Effector memory CD8-positive, alpha-beta T cell (primary cell): ENCODE results near the gene MOGAT3.

ENCODE experiments used
- ATAC-seq: fragments of 150-1000 bp; cut with Tn5 transposase; replicated peaks from 2 replicates; pipeline ENCODE4 v1.10.0; 2021; ENCODE audit warnings: mild to moderate bottlenecking, moderate library complexity
- DNase-seq, 3 experiments: peaks; one replicate each; pipeline ENCODE4 v3.0.0; 2021
- H3K27ac Mint-ChIP-seq, 2 donors: one replicate each; pipeline ENCODE4 v1.8.0; 2022; ENCODE audit warnings: mild to moderate bottlenecking in 2 of 2, mixed read lengths in 2 of 2, moderate library complexity in 2 of 2
- H3K27me3 Mint-ChIP-seq, 2 donors: one replicate each; pipeline ENCODE4 v1.8.0; 2022; ENCODE audit warnings: mixed read lengths in 2 of 2
- H3K36me3 Mint-ChIP-seq: one replicate; pipeline ENCODE4 v1.8.0; 2022; ENCODE audit warnings: mild to moderate bottlenecking, moderate library complexity, mixed read lengths; ENCODE audit not compliant: insufficient read depth
- H3K4me1 Mint-ChIP-seq, 2 donors: one replicate each; pipeline ENCODE4 v1.8.0; 2022; ENCODE audit warnings: low read depth in 2 of 2, mixed read lengths in 2 of 2
- H3K4me3 Mint-ChIP-seq, 2 donors: one replicate each; pipeline ENCODE4 v1.8.0; 2022; ENCODE audit warnings: mild to moderate bottlenecking in 2 of 2, mixed read lengths in 2 of 2, moderate library complexity in 2 of 2
- H3K9me3 Mint-ChIP-seq, 2 donors: one replicate each; pipeline ENCODE4 v1.8.0; 2022; ENCODE audit warnings: mixed read lengths in 2 of 2
- total RNA-seq, 9 experiments: gene quantifications; one replicate each; lab custom pipeline; 2026; lab: John Stamatoyannopoulos, UW

MOGAT3 gene
- 0 to 0.11 (median 0) reads per million in 9 experiments for total RNA-seq

- Mint-ChIP-seq H3K4me1 (peaks cover 0 to 7% of the 10 kb centered on the region in 2 donors), H3K27me3 (peaks cover 34 to 51% of the 10 kb centered on the region in 2 donors), H3K27ac (no peak within 1 kb of the TSS), H3K4me3 (peak within 1 kb of the TSS; percentile 32 to 63), H3K36me3 (no peaks in the 10 kb centered on the region), H3K9me3 (no peaks in the 10 kb centered on the region)
- ATAC-seq, result no peak
- DNase-seq, result no peak
These were observed at the start of gene MOGAT3 for GRCh38 chr7:101200862-101201599. TSS of gene MOGAT3 (minus strand) at chr7:101201036. CDS start at chr7:101200854, 182 bp downstream.

- peaks cover 23 to 26% of the 10 kb centered on the region in 2 donors for H3K4me1 Mint-ChIP-seq
- H3K9me3 Mint-ChIP-seq, result no peaks in the 10 kb centered on the region
- no peak overlapping the region for H3K27ac Mint-ChIP-seq
- peaks cover 0 to 10% of the 10 kb centered on the region in 2 donors for H3K27me3 Mint-ChIP-seq
- no peak for ATAC-seq
- peaks cover 34% of the 10 kb centered on the region for H3K36me3 Mint-ChIP-seq
- no peak for DNase-seq
- peak overlapping the region; percentile 97 to 99 for H3K4me3 Mint-ChIP-seq
These were observed 49.5 kb upstream of the MOGAT3 start for GRCh38 chr7:101250324-101250723.

GRCh38 chr7:101248276-101248675 lies 47.4 kb upstream of the MOGAT3 start:
- Mint-ChIP-seq H3K27ac (peak overlapping the region in 1 of 2 donors; percentile 26), H3K4me3 (no peak overlapping the region), H3K27me3 (no peaks in the 10 kb centered on the region), H3K36me3 (peaks cover 47% of the 10 kb centered on the region), H3K9me3 (no peaks in the 10 kb centered on the region), H3K4me1 (peaks cover 37 to 38% of the 10 kb centered on the region in 2 donors)
- DNase-seq (no peak), ATAC-seq (no peak)

GRCh38 chr7:101245147-101245668 lies 44.4 kb upstream of the MOGAT3 start:
- Mint-ChIP-seq H3K4me1 (peaks cover 24 to 35% of the 10 kb centered on the region in 2 donors), H3K36me3 (peaks cover 34% of the 10 kb centered on the region), H3K4me3 (peak overlapping the region; percentile 91 to 93), H3K27me3 (no peaks in the 10 kb centered on the region), H3K27ac (peak overlapping the region; percentile 91 to 99), H3K9me3 (no peaks in the 10 kb centered on the region)
- DNase-seq (no peak), ATAC-seq (no peak)

GRCh38 chr7:101244375-101245146 lies 43.7 kb upstream of the MOGAT3 start, which contains the start of gene FIS1:
TSS of gene FIS1 (minus strand) at chr7:101245081. CDS start at chr7:101245004, 77 bp downstream.
- Mint-ChIP-seq H3K9me3 (no peaks in the 10 kb centered on the region), H3K27ac (peak within 1 kb of the TSS; percentile 91 to 99), H3K4me3 (peak within 1 kb of the TSS; percentile 91 to 93), H3K36me3 (peaks cover 31% of the 10 kb centered on the region), H3K4me1 (peaks cover 20 to 32% of the 10 kb centered on the region in 2 donors), H3K27me3 (no peaks in the 10 kb centered on the region)
- DNase-seq (peak; percentile 87 to 94 (median 89)), ATAC-seq (peak; percentile 93)

GRCh38 chr7:101243646-101244374 lies 43.0 kb upstream of the MOGAT3 start:
- DNase-seq (no peak), ATAC-seq (no peak)
- peak overlapping the region; percentile 91 to 99 for H3K27ac Mint-ChIP-seq
- H3K4me3 Mint-ChIP-seq, result peak overlapping the region; percentile 91 to 93
- no peaks in the 10 kb centered on the region for H3K9me3 Mint-ChIP-seq
- H3K36me3 Mint-ChIP-seq, result peaks cover 34% of the 10 kb centered on the region
- H3K27me3 Mint-ChIP-seq, result no peaks in the 10 kb centered on the region
- peaks cover 20 to 32% of the 10 kb centered on the region in 2 donors for H3K4me1 Mint-ChIP-seq

- H3K4me3 Mint-ChIP-seq, result no peak overlapping the region
- no peak for DNase-seq
- H3K9me3 Mint-ChIP-seq, result no peaks in the 10 kb centered on the region
- peaks cover 35% of the 10 kb centered on the region for H3K36me3 Mint-ChIP-seq
- peaks cover 16 to 28% of the 10 kb centered on the region in 2 donors for H3K4me1 Mint-ChIP-seq
- H3K27me3 Mint-ChIP-seq, result no peaks in the 10 kb centered on the region
- no peak overlapping the region for H3K27ac Mint-ChIP-seq
- no peak for ATAC-seq
These were observed 40.9 kb upstream of the MOGAT3 start for GRCh38 chr7:101241443-101242349.

- H3K4me3 Mint-ChIP-seq, result no peak overlapping the region
- DNase-seq (no peak), ATAC-seq (no peak)
- peak overlapping the region in 1 of 2 donors; percentile 59 for H3K27ac Mint-ChIP-seq
- H3K27me3 Mint-ChIP-seq, result no peaks in the 10 kb centered on the region
- peaks cover 16 to 28% of the 10 kb centered on the region in 2 donors for H3K4me1 Mint-ChIP-seq
- no peaks in the 10 kb centered on the region for H3K9me3 Mint-ChIP-seq
- H3K36me3 Mint-ChIP-seq, result peaks cover 35% of the 10 kb centered on the region
These were observed 40.2 kb upstream of the MOGAT3 start for GRCh38 chr7:101241015-101241363.

- peaks cover 12 to 24% of the 10 kb centered on the region in 2 donors for H3K4me1 Mint-ChIP-seq
- H3K36me3 Mint-ChIP-seq, result peaks cover 34% of the 10 kb centered on the region
- H3K27ac Mint-ChIP-seq, result peak overlapping the region in 1 of 2 donors; percentile 59
These were observed 39.6 kb upstream of the MOGAT3 start for GRCh38 chr7:101240226-101241014.

GRCh38 chr7:101239951-101240220 lies 39.0 kb upstream of the MOGAT3 start:
- DNase-seq, result no peak
- ATAC-seq, result no peak
- Mint-ChIP-seq H3K27ac (no peak overlapping the region), H3K9me3 (no peaks in the 10 kb centered on the region), H3K4me1 (peaks cover 7 to 19% of the 10 kb centered on the region in 2 donors), H3K4me3 (no peak overlapping the region), H3K27me3 (no peaks in the 10 kb centered on the region), H3K36me3 (peaks cover 29% of the 10 kb centered on the region)

More at GRCh38 chr7:101240226-101241014, 39.6 kb upstream of the MOGAT3 start:
- no peak for DNase-seq
- no peaks in the 10 kb centered on the region for H3K9me3 Mint-ChIP-seq
- no peak for ATAC-seq
- H3K4me3 Mint-ChIP-seq, result no peak overlapping the region
- H3K27me3 Mint-ChIP-seq, result no peaks in the 10 kb centered on the region

GRCh38 chr7:101239191-101239950 lies 38.5 kb upstream of the MOGAT3 start:
- Mint-ChIP-seq H3K9me3 (no peaks in the 10 kb centered on the region), H3K27ac (no peak overlapping the region), H3K4me3 (no peak overlapping the region), H3K36me3 (peaks cover 24% of the 10 kb centered on the region), H3K4me1 (peaks cover 5 to 14% of the 10 kb centered on the region in 2 donors), H3K27me3 (no peaks in the 10 kb centered on the region)
- no peak for DNase-seq
- ATAC-seq, result no peak
